Astrocyte (in vitro differentiated cells and primary cell): ENCODE results near the gene KLK2. TPM values are rescaled to one million over a fixed set of nuclear protein-coding genes. Genes with fewer than 3 reads are reported as not detected.

Experiments
- DNase-seq: peaks from one replicate; pipeline ENCODE4 v3.0.0-alpha.2; 2010; ENCODE audit warnings: low read depth
- FAIRE-seq: peaks from 2 replicates; lab custom pipeline; 2011; peaks lifted over from hg19 to GRCh38; lab: Jason Lieb, UNC
- H2AFZ ChIP-seq: 2 replicates; pipeline ENCODE4 v1.6.0; 2012; ENCODE audit warnings: low read depth, low read length, inconsistent platforms
- H3K27ac ChIP-seq: 2 replicates; pipeline ENCODE4 v1.5.1; 2011; ENCODE audit warnings: low read depth, low read length, inconsistent platforms
- H3K27me3 ChIP-seq: 2 replicates; pipeline ENCODE4 v1.6.0; 2011; ENCODE audit warnings: low read length, inconsistent platforms; ENCODE audit not compliant: insufficient read depth
- H3K36me3 ChIP-seq: 2 replicates; pipeline ENCODE4 v1.5.1; 2011; ENCODE audit warnings: low read length, inconsistent platforms; ENCODE audit not compliant: insufficient read depth
- H3K4me1 ChIP-seq: 2 replicates; pipeline ENCODE4 v1.5.1; 2011; ENCODE audit warnings: low read length, inconsistent platforms; ENCODE audit not compliant: insufficient read depth
- H3K4me2 ChIP-seq: 2 replicates; pipeline ENCODE4 v1.6.0; 2012; ENCODE audit warnings: low read length, inconsistent platforms
- H3K4me3 ChIP-seq: 2 replicates; pipeline ENCODE4 v1.5.1; 2011; ENCODE audit warnings: low read depth, mild to moderate bottlenecking, low read length, inconsistent platforms; ENCODE audit not compliant: insufficient read depth
- H3K79me2 ChIP-seq: 2 replicates; pipeline ENCODE4 v1.6.0; 2012; ENCODE audit warnings: mild to moderate bottlenecking, low read length, inconsistent platforms; ENCODE audit not compliant: insufficient read depth
- H3K9ac ChIP-seq: 2 replicates; pipeline ENCODE4 v1.6.0; 2012; ENCODE audit warnings: mild to moderate bottlenecking, low read length, inconsistent platforms
- H3K9me3 ChIP-seq: 2 replicates; pipeline ENCODE4 v1.5.1; 2012; ENCODE audit warnings: low read depth, mild to moderate bottlenecking, low read length, inconsistent platforms; ENCODE audit not compliant: insufficient read depth
- H4K20me1 ChIP-seq: 2 replicates; pipeline ENCODE4 v1.6.0; 2012; ENCODE audit warnings: low read length, inconsistent platforms; ENCODE audit not compliant: insufficient read depth
- H3K27ac Mint-ChIP-seq: one replicate; pipeline ENCODE4 v1.8.0; 2021; ENCODE audit warnings: mild to moderate bottlenecking, mixed read lengths; ENCODE audit not compliant: unreplicated experiment
- H3K27me3 Mint-ChIP-seq: one replicate; pipeline ENCODE4 v1.8.0; 2021; ENCODE audit warnings: low read depth, mixed read lengths; ENCODE audit not compliant: unreplicated experiment
- H3K36me3 Mint-ChIP-seq: one replicate; pipeline ENCODE4 v1.8.0; 2021; ENCODE audit warnings: low read depth, mixed read lengths; ENCODE audit not compliant: unreplicated experiment
- H3K4me1 Mint-ChIP-seq: one replicate; pipeline ENCODE4 v1.8.0; 2021; ENCODE audit warnings: low read depth, mixed read lengths; ENCODE audit not compliant: unreplicated experiment
- H3K4me3 Mint-ChIP-seq: one replicate; pipeline ENCODE4 v1.8.0; 2021; ENCODE audit warnings: mild to moderate bottlenecking, moderate library complexity, mixed read lengths; ENCODE audit not compliant: unreplicated experiment
- H3K9me3 Mint-ChIP-seq: one replicate; pipeline ENCODE4 v1.8.0; 2021; ENCODE audit warnings: mild to moderate bottlenecking, mixed read lengths; ENCODE audit not compliant: unreplicated experiment
- CTCF ChIP-seq: IDR thresholded peaks from 2 replicates; pipeline ENCODE4 v1.5.1; 2011; ENCODE audit warnings: low read depth, mild to moderate bottlenecking, inconsistent platforms, low read length, moderate library complexity; ENCODE audit not compliant: insufficient read depth
- EZH2 ChIP-seq: IDR thresholded peaks from 2 replicates; pipeline ENCODE4 v1.6.1; 2012; ENCODE audit warnings: mild to moderate bottlenecking, low read length, inconsistent platforms; ENCODE audit not compliant: insufficient read depth
- total RNA-seq: library from RNA; stranded (reverse); gene quantifications from 2 replicates; pipeline ENCODE4 v1.2.1, GENCODE V29; 2021

The KLK2 gene
- total RNA-seq, 1 donor from 2014 or later = not detected

GRCh38 chr19:50906217-50906616, 33.0 kb downstream of the KLK2 start:
- Histone ChIP-seq H3K4me1 (no peaks in the 10 kb centered on the region), H3K27me3 (peaks cover 2% of the 10 kb centered on the region), H3K9me3 (no peaks in the 10 kb centered on the region), H3K79me2 (no peaks in the 10 kb centered on the region), H3K4me2 (no peak overlapping the region), H2AFZ (no peak overlapping the region), H4K20me1 (no peaks in the 10 kb centered on the region), H3K9ac (no peak overlapping the region), H3K27ac (no peak overlapping the region), H3K4me3 (no peak overlapping the region), H3K36me3 (no peaks in the 10 kb centered on the region)
- DNase-seq = no peak
- H3K36me3 Mint-ChIP-seq = no peaks in the 10 kb centered on the region
- H3K27ac Mint-ChIP-seq = no peak overlapping the region
- H3K4me3 Mint-ChIP-seq = no peak overlapping the region
- peaks cover 3% of the 10 kb centered on the region for H3K9me3 Mint-ChIP-seq
- H3K4me1 Mint-ChIP-seq = no peaks in the 10 kb centered on the region
- peaks cover 54% of the 10 kb centered on the region for H3K27me3 Mint-ChIP-seq
- TF ChIP-seq EZH2 (no peak), CTCF (peak; percentile 4)
- FAIRE-seq = no peak

- FAIRE-seq (no peak), DNase-seq (no peak)
- H3K27me3 Mint-ChIP-seq = peaks cover 61% of the 10 kb centered on the region
- Histone ChIP-seq H3K79me2 (no peaks in the 10 kb centered on the region), H3K9ac (no peak overlapping the region), H3K4me2 (no peak overlapping the region), H2AFZ (no peak overlapping the region), H3K4me1 (no peaks in the 10 kb centered on the region), H3K27ac (no peak overlapping the region), H3K9me3 (no peaks in the 10 kb centered on the region), H3K27me3 (peaks cover 5% of the 10 kb centered on the region), H3K4me3 (no peak overlapping the region), H4K20me1 (no peaks in the 10 kb centered on the region), H3K36me3 (no peaks in the 10 kb centered on the region)
- H3K4me3 Mint-ChIP-seq = no peak overlapping the region
- H3K4me1 Mint-ChIP-seq = no peaks in the 10 kb centered on the region
- H3K36me3 Mint-ChIP-seq = no peaks in the 10 kb centered on the region
- no peak for TF ChIP-seq CTCF
- TF ChIP-seq EZH2 = no peak
- peaks cover 3% of the 10 kb centered on the region for H3K9me3 Mint-ChIP-seq
- no peak overlapping the region for H3K27ac Mint-ChIP-seq
These were observed 35.1 kb downstream of the KLK2 start for GRCh38 chr19:50908336-50908735.

- H3K27me3 Mint-ChIP-seq = peaks cover 61% of the 10 kb centered on the region
- H2AFZ ChIP-seq = no peak overlapping the region
- peak overlapping the region; percentile 34 for H3K4me3 Mint-ChIP-seq
- H3K36me3 ChIP-seq = no peaks in the 10 kb centered on the region
- H3K27ac Mint-ChIP-seq = no peak overlapping the region
- DNase-seq = no peak
- no peak overlapping the region for H3K4me2 ChIP-seq
- H4K20me1 ChIP-seq = no peaks in the 10 kb centered on the region
- H3K79me2 ChIP-seq = no peaks in the 10 kb centered on the region
- TF ChIP-seq EZH2 (no peak), CTCF (no peak)
- H3K27me3 ChIP-seq = peaks cover 5% of the 10 kb centered on the region
- no peak overlapping the region for H3K4me3 ChIP-seq
- no peak overlapping the region for H3K27ac ChIP-seq
- no peak for FAIRE-seq
- H3K4me1 Mint-ChIP-seq = no peaks in the 10 kb centered on the region
- peaks cover 3% of the 10 kb centered on the region for H3K9me3 Mint-ChIP-seq
- H3K9ac ChIP-seq = no peak overlapping the region
- H3K4me1 ChIP-seq = no peaks in the 10 kb centered on the region
- no peaks in the 10 kb centered on the region for H3K36me3 Mint-ChIP-seq
- H3K9me3 ChIP-seq = no peaks in the 10 kb centered on the region
These were observed 36.2 kb downstream of the KLK2 start for GRCh38 chr19:50909240-50910070.
